ENCODE results near the gene GRK1. TPM values are rescaled to one million over a fixed set of nuclear protein-coding genes. Genes with fewer than 3 reads are reported as not detected.

The GRK1 gene
- total and polyA plus RNA-seq, 2 of the 4 experiments (the other 2 are of a cell fraction), result not detected

DNA sequence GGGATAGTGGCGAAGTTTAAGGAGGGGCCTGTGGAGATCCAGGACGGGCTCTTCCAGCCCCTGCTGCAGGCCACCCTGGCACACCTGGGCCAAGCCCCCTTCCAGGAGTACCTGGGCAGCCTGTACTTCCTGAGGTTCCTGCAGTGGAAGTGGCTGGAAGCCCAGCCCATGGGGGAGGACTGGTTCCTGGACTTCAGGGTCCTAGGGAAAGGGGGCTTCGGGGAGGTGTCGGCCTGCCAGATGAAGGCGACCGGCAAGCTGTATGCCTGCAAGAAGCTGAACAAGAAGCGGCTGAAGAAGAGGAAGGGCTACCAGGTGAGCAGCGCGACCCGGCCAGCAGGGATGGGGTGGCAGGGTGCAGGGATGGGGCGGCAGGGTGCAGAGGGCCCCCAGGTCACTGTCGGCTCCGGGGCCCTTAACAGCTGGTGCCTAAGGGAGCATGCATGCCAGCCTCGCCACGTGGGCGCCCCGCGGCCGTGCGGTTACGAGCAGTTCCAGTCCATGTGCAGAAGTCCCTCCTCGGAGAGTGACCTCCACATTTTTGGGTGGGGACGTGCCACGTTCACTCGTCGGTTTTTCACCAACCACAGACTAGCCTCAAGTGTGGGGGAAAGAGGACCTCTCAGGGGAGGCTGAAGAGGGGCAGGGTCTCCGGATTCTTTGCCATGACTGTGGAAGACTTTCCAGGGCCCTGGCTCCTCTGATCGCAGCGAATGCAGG, 912 bp downstream of the GRK1 start:
- H3K4me1 ChIP-seq (ENCODE audit: control insufficient read depth, insufficient read depth, low read length), result no peaks in the 10 kb centered on the region
- no peak overlapping the region for H3K14ac ChIP-seq (replicated peaks; ENCODE audit: low read depth, low read length)
- DNase-seq (no peak), ATAC-seq (ENCODE audit: low read depth) (no peak)
- H2AK5ac ChIP-seq (ENCODE audit: low read depth, low read length), result no peak overlapping the region
- H2BK120ac ChIP-seq (ENCODE audit: low read depth, low read length), result no peak overlapping the region
- H2AK9ac ChIP-seq (replicated peaks; ENCODE audit: low read depth, low read length, poor library complexity), result no peak overlapping the region
- H3K36me3 ChIP-seq (ENCODE audit: control insufficient read depth, insufficient read depth, low read length), result no peaks in the 10 kb centered on the region
- no peak overlapping the region for H4K91ac ChIP-seq (ENCODE audit: insufficient read depth, low read depth, low read length)
- H3K27me3 ChIP-seq (ENCODE audit: control insufficient read depth, insufficient read depth, low read length), result peaks cover 16% of the 10 kb centered on the region
- no TSS peak for BruUV-seq (replicated peaks)
- H3K18ac ChIP-seq (ENCODE audit: low read depth, low read length), result no peak overlapping the region
- no peak overlapping the region for H3K9ac ChIP-seq (ENCODE audit: low read depth, low read length)
- no peak overlapping the region for H3K4me3 ChIP-seq (ENCODE audit: insufficient read depth, low read depth, low read length)
- no peak overlapping the region for H3K23ac ChIP-seq (ENCODE audit: low read depth, low read length)
- ChIA-PET CTCF (interaction anchor here (0.6 kb wide), 1 partner anchor 245 kb away, joined by 3 read pairs; no protein-coding TSS in a partner anchor), POLR2A (ENCODE audit: unreplicated experiment) (no interaction called here)
- intact Hi-C loops (cut with micrococcal nuclease), result no loop called here
- no peak overlapping the region for H3K4ac ChIP-seq (ENCODE audit: low read depth, low read length)
- no peak overlapping the region for H2BK20ac ChIP-seq (ENCODE audit: low read depth, low read length)
- no peak overlapping the region for H2AFZ ChIP-seq (replicated peaks; ENCODE audit: low read length, poor library complexity)
- H3K9me1 ChIP-seq (ENCODE audit: insufficient read depth, low read length), result peaks cover 3% of the 10 kb centered on the region; the same call in 1 of the 2 replicates
- H4K20me1 ChIP-seq (ENCODE audit: insufficient read depth, low read length), result peaks cover 11% of the 10 kb centered on the region; the same call in 1 of the 2 replicates
- H3K4me2 ChIP-seq (ENCODE audit: low read depth, low read length), result no peak overlapping the region
- WGBS, 2 experiments (ENCODE audit: extremely low coverage in 2 of 2, insufficient read length in 1 of 2), result 84% methylated on average over 12 of the region's 29 CpGs; no CpG with 5 or more reads in 1 of the 2 experiments
- no peak overlapping the region for H3K27ac ChIP-seq (ENCODE audit: insufficient read depth, low read length)
- no peak overlapping the region for H4K8ac ChIP-seq (ENCODE audit: low read depth in 2 of 2, low read length in 2 of 2)
- no peaks in the 10 kb centered on the region for H3K9me3 ChIP-seq (ENCODE audit: control insufficient read depth, insufficient read depth, low read length)
- H3K79me1 ChIP-seq (ENCODE audit: low read depth in 1 of 2, low read length in 2 of 2), result no peaks in the 10 kb centered on the region
- TF ChIP-seq CEBPB (IDR thresholded peaks at IDR 0.05; ENCODE audit: low read depth, low read length), result no peak
- TF ChIP-seq RCOR1 (IDR thresholded peaks at IDR 0.05; ENCODE audit: insufficient replicate concordance, low read length), result no peak
- TF ChIP-seq NFE2L2 (IDR thresholded peaks at IDR 0.05; ENCODE audit: low read depth, low read length), result no peak
- TF ChIP-seq POLR2A (IDR thresholded peaks at IDR 0.05; ENCODE audit: low read depth, low read length), result no peak
- TF ChIP-seq RAD21 (IDR thresholded peaks at IDR 0.05; ENCODE audit: low read length), result no peak
- TF ChIP-seq MAZ (IDR thresholded peaks at IDR 0.05; ENCODE audit: borderline replicate concordance, low read depth, low read length), result no peak
- TF ChIP-seq FOS (IDR thresholded peaks at IDR 0.05; ENCODE audit: low read depth, low read length), result no peak
- no peak for TF ChIP-seq MAFK (IDR thresholded peaks at IDR 0.05; ENCODE audit: low read depth, low read length)
- no peak for TF ChIP-seq BHLHE40 (IDR thresholded peaks at IDR 0.05; ENCODE audit: low read depth, low read length)
- TF ChIP-seq, protein P1, sequence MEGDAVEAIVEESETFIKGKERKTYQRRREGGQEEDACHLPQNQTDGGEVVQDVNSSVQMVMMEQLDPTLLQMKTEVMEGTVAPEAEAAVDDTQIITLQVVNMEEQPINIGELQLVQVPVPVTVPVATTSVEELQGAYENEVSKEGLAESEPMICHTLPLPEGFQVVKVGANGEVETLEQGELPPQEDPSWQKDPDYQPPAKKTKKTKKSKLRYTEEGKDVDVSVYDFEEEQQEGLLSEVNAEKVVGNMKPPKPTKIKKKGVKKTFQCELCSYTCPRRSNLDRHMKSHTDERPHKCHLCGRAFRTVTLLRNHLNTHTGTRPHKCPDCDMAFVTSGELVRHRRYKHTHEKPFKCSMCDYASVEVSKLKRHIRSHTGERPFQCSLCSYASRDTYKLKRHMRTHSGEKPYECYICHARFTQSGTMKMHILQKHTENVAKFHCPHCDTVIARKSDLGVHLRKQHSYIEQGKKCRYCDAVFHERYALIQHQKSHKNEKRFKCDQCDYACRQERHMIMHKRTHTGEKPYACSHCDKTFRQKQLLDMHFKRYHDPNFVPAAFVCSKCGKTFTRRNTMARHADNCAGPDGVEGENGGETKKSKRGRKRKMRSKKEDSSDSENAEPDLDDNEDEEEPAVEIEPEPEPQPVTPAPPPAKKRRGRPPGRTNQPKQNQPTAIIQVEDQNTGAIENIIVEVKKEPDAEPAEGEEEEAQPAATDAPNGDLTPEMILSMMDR (conservative IDR thresholded peaks at IDR 0.05; ENCODE audit: low read depth, low read length), result no peak
- TF ChIP-seq SMC3 (IDR thresholded peaks at IDR 0.05; ENCODE audit: low read depth, low read length), result no peak
- TF ChIP-seq MXI1 (IDR thresholded peaks at IDR 0.05; ENCODE audit: borderline replicate concordance, low read depth, low read length), result no peak
- in situ Hi-C loops (cut with MboI; ENCODE audit: low sequenced_read_pairs), result no loop called here
- no peak overlapping the region for H4K5ac ChIP-seq (ENCODE audit: low read depth, low read length)
- no peak overlapping the region for H3K56ac ChIP-seq (ENCODE audit: extremely low read depth, insufficient read depth, low read length)
- dilution Hi-C loops (cut with HindIII; ENCODE audit: low sequenced_read_pairs, unreplicated experiment), result no loop called here
- H2BK15ac ChIP-seq (ENCODE audit: low read depth, low read length), result no peak overlapping the region
- H2BK5ac ChIP-seq (ENCODE audit: low read depth, low read length, poor library complexity, severe bottlenecking), result no peak overlapping the region

Data from IMR-90 (cell line).